Neuronal stem cell (in vitro differentiated cells): Measurements from ENCODE around the gene SUN3.
A peak's percentile ranks its signal among the peaks of the same experiment; 100 is the strongest.

Source experiments
- DNase-seq: peaks from one replicate; pipeline ENCODE4 v3.0.0-alpha.2; 2013; ENCODE audit warnings: low spot score
- H2AFZ ChIP-seq: one replicate; pipeline ENCODE4 v1.6.1; 2013; ENCODE audit warnings: mild to moderate bottlenecking, low read length, inconsistent platforms
- H2AK5ac ChIP-seq: 2 replicates; pipeline ENCODE4 v1.6.1; 2013; ENCODE audit warnings: low read depth, mild to moderate bottlenecking, inconsistent platforms, low read length, moderate library complexity, mixed read lengths
- H2BK120ac ChIP-seq: 2 replicates; pipeline ENCODE4 v1.6.1; 2013; ENCODE audit warnings: low read depth, mild to moderate bottlenecking, inconsistent platforms, low read length, moderate library complexity, mixed read lengths
- H2BK12ac ChIP-seq: one replicate; pipeline ENCODE4 v1.6.1; 2013; ENCODE audit warnings: low read length, inconsistent platforms
- H2BK15ac ChIP-seq: 2 replicates; pipeline ENCODE4 v1.6.1; 2013; ENCODE audit warnings: mild to moderate bottlenecking, low read length, inconsistent platforms, mixed read lengths
- H2BK5ac ChIP-seq: one replicate; pipeline ENCODE4 v1.6.1; 2013; ENCODE audit warnings: inconsistent platforms, mild to moderate bottlenecking, low read length, moderate library complexity
- H3K14ac ChIP-seq: one replicate; pipeline ENCODE4 v1.6.1; 2013; ENCODE audit warnings: low read length, inconsistent platforms
- H3K18ac ChIP-seq: 2 replicates; pipeline ENCODE4 v1.6.1; 2013; ENCODE audit warnings: low read length, inconsistent platforms
- H3K23ac ChIP-seq: 2 replicates; pipeline ENCODE4 v1.6.1; 2013; ENCODE audit warnings: low read depth, mild to moderate bottlenecking, mixed read lengths, low read length, inconsistent platforms; ENCODE audit not compliant: poor library complexity
- H3K27ac ChIP-seq: replicated peaks from 3 replicates; pipeline ENCODE4 v1.5.1; 2013; ENCODE audit warnings: low read length, inconsistent platforms
- H3K27me3 ChIP-seq, 3 experiments: 2 replicates each; pipeline ENCODE4 v1.6.1; 2013; ENCODE audit warnings: low read length in 3 of 3, mild to moderate bottlenecking in 2 of 3, inconsistent platforms in 1 of 3, low read depth in 1 of 3, mixed read lengths in 1 of 3, moderate library complexity in 1 of 3; ENCODE audit not compliant: control insufficient read depth in 3 of 3, insufficient read depth in 3 of 3
- H3K36me3 ChIP-seq, 2 donors: replicated peaks in 1 of 2; 2 replicates each; pipeline ENCODE4 v1.6.1; 2013; ENCODE audit warnings: low read length in 2 of 2; ENCODE audit not compliant: control insufficient read depth in 2 of 2, insufficient read depth in 2 of 2
- H3K4ac ChIP-seq: 2 replicates; pipeline ENCODE4 v1.6.1; 2013; ENCODE audit warnings: inconsistent platforms, mild to moderate bottlenecking, low read length, moderate library complexity
- H3K4me1 ChIP-seq, 2 donors: 1 replicate in 1 of 2; 2 replicates in 1 of 2; pipeline ENCODE4 v1.6.1; 2013; ENCODE audit warnings: low read length in 2 of 2, low read depth in 1 of 2; ENCODE audit not compliant: control insufficient read depth in 2 of 2, insufficient read depth in 1 of 2
- H3K4me2 ChIP-seq: one replicate; pipeline ENCODE4 v1.6.1; 2013; ENCODE audit warnings: mild to moderate bottlenecking, low read length, inconsistent platforms; ENCODE audit not compliant: insufficient read depth, poor library complexity, severe bottlenecking
- H3K4me3 ChIP-seq, 2 donors: 2 replicates each; pipeline ENCODE4 v1.5.1; 2013; ENCODE audit warnings: low read length in 2 of 2, mild to moderate bottlenecking in 2 of 2, inconsistent platforms in 1 of 2, moderate library complexity in 1 of 2
- H3K79me1 ChIP-seq: one replicate; pipeline ENCODE4 v1.6.1; 2013; ENCODE audit warnings: low read depth, mild to moderate bottlenecking, inconsistent platforms, low read length, moderate library complexity
- H3K9ac ChIP-seq: one replicate; pipeline ENCODE4 v1.6.1; 2013; ENCODE audit warnings: mild to moderate bottlenecking, low read depth, low read length, inconsistent platforms; ENCODE audit not compliant: poor library complexity
- H3K9me3 ChIP-seq, 2 donors: replicated peaks in 1 of 2; 2 replicates each; pipeline versions ENCODE3 to v1.6.1; 2013; ENCODE audit warnings: low read length in 2 of 2, mild to moderate bottlenecking in 2 of 2, inconsistent platforms in 1 of 2, low read depth in 1 of 2, mixed read lengths in 1 of 2, moderate library complexity in 1 of 2; ENCODE audit not compliant: control insufficient read depth in 2 of 2, insufficient read depth in 1 of 2
- H4K8ac ChIP-seq: one replicate; pipeline ENCODE4 v1.6.1; 2013; ENCODE audit warnings: low read depth, mild to moderate bottlenecking, inconsistent platforms, low read length, moderate library complexity
- H4K91ac ChIP-seq: one replicate; pipeline ENCODE4 v1.6.1; 2013; ENCODE audit warnings: low read length, low read depth, mild to moderate bottlenecking, inconsistent platforms; ENCODE audit not compliant: poor library complexity
- WGBS, 2 donors: extraction: QIAGEN DNeasy Blood & Tissue Kit; methylation state at CpG; one replicate each; pipeline ENCODE4 v1.1.7; 2013; ENCODE audit warnings: missing lambda C conversion rate in 2 of 2, mixed read lengths in 1 of 2; ENCODE audit not compliant: insufficient read length in 2 of 2, insufficient replicate concordance in 1 of 2; ENCODE audit errors: extremely low coverage in 2 of 2; 5-methylcytosine and 5-hydroxymethylcytosine counted together

The SUN3 gene

GRCh38 chr7:47968847-47969774 is 59.8 kb downstream of the SUN3 start:
- Histone ChIP-seq H4K91ac (no peak overlapping the region), H3K9ac (no peak overlapping the region), H3K79me1 (no peaks in the 10 kb centered on the region), H3K27ac (no peak overlapping the region), H3K27me3 (no peaks in the 10 kb centered on the region), H3K23ac (no peak overlapping the region), H2BK12ac (no peak overlapping the region), H2AFZ (no peak overlapping the region), H2BK5ac (no peak overlapping the region), H2BK15ac (no peak overlapping the region), H3K14ac (no peak overlapping the region), H3K4ac (no peak overlapping the region), H3K4me2 (no peak overlapping the region), H3K4me1 (no peaks in the 10 kb centered on the region), H2BK120ac (no peak overlapping the region), H2AK5ac (no peak overlapping the region), H4K8ac (no peak overlapping the region), H3K18ac (no peak overlapping the region), H3K9me3 (no peaks in the 10 kb centered on the region), H3K36me3 (peaks cover 37 to 85% of the 10 kb centered on the region in 2 donors), H3K4me3 (no peak overlapping the region)
- no CpG with 5 or more reads among the region's 5 CpGs for WGBS, 2 donors
- peak; percentile 69 for DNase-seq

DNA sequence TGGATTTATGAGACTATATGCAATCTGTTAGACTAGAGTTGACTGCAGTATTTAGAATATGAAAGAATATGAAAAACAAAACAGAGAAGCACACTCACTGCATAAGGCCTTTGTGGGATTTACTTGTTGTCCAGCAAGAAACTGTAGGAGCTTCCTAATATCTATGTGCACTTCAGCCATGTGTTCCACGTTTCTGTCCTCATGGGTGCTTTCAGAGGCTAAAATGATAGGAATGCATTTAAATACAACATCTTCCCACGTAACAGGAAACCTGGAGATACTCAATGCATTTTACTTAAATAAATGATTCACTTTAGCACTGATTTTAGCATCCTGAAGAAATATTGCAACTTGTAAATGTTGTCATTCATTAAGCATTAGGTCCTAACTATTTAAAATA is 61.2 kb downstream of the SUN3 start:
- no peak overlapping the region for H2AK5ac ChIP-seq
- no peak overlapping the region for H2BK12ac ChIP-seq
- H3K14ac ChIP-seq = no peak overlapping the region
- no peak overlapping the region for H3K4ac ChIP-seq
- no peak overlapping the region for H3K23ac ChIP-seq
- no peaks in the 10 kb centered on the region for H3K9me3 ChIP-seq
- H3K4me1 ChIP-seq = no peaks in the 10 kb centered on the region
- no peak overlapping the region for H3K18ac ChIP-seq
- no peak overlapping the region for H3K4me3 ChIP-seq
- no peaks in the 10 kb centered on the region for H3K79me1 ChIP-seq
- H3K4me2 ChIP-seq = no peak overlapping the region
- no peaks in the 10 kb centered on the region for H3K27me3 ChIP-seq
- H2AFZ ChIP-seq = no peak overlapping the region
- no peak overlapping the region for H3K27ac ChIP-seq
- H2BK5ac ChIP-seq = no peak overlapping the region
- no peak overlapping the region for H2BK15ac ChIP-seq
- H4K8ac ChIP-seq = no peak overlapping the region
- H3K36me3 ChIP-seq = peaks cover 29 to 85% of the 10 kb centered on the region in 2 donors
- DNase-seq = no peak
- no peak overlapping the region for H3K9ac ChIP-seq
- H4K91ac ChIP-seq = no peak overlapping the region
- no peak overlapping the region for H2BK120ac ChIP-seq
- WGBS, 2 donors = no CpG with 5 or more reads among the region's 2 CpGs

- H3K9me3 ChIP-seq = no peaks in the 10 kb centered on the region
Measured at GRCh38 chr7:47967123-47967522, 61.8 kb downstream of the SUN3 start.

GRCh38 chr7:47965456-47965855 is 63.5 kb downstream of the SUN3 start:
- H3K4ac ChIP-seq = no peak overlapping the region
- no peak overlapping the region for H2AK5ac ChIP-seq
- H2BK12ac ChIP-seq = no peak overlapping the region
- no peak overlapping the region for H3K23ac ChIP-seq
- H3K4me2 ChIP-seq = no peak overlapping the region
- H3K14ac ChIP-seq = no peak overlapping the region
- no CpG with 5 or more reads among the region's 5 CpGs for WGBS, 2 donors
- H3K27ac ChIP-seq = no peak overlapping the region
- H2BK120ac ChIP-seq = no peak overlapping the region
- no peaks in the 10 kb centered on the region for H3K4me1 ChIP-seq
- H2BK5ac ChIP-seq = no peak overlapping the region
- no peak overlapping the region for H3K9ac ChIP-seq
- no peak for DNase-seq
- H3K18ac ChIP-seq = no peak overlapping the region
- H2BK15ac ChIP-seq = no peak overlapping the region
- no peaks in the 10 kb centered on the region for H3K27me3 ChIP-seq
- H3K36me3 ChIP-seq = peaks cover 32 to 88% of the 10 kb centered on the region in 2 donors
- no peaks in the 10 kb centered on the region for H3K79me1 ChIP-seq
- peaks cover 0 to 2% of the 10 kb centered on the region in 2 donors for H3K9me3 ChIP-seq
- no peak overlapping the region for H3K4me3 ChIP-seq
- no peak overlapping the region for H4K8ac ChIP-seq
- H2AFZ ChIP-seq = no peak overlapping the region
- H4K91ac ChIP-seq = no peak overlapping the region

More at GRCh38 chr7:47967123-47967522, 61.8 kb downstream of the SUN3 start:
- Histone ChIP-seq H3K4ac (no peak overlapping the region), H3K27ac (no peak overlapping the region), H3K27me3 (no peaks in the 10 kb centered on the region), H3K4me2 (no peak overlapping the region), H3K79me1 (no peaks in the 10 kb centered on the region), H2BK120ac (no peak overlapping the region), H2BK15ac (no peak overlapping the region), H3K4me1 (no peaks in the 10 kb centered on the region), H3K23ac (no peak overlapping the region), H3K9ac (no peak overlapping the region), H3K14ac (no peak overlapping the region), H3K36me3 (peaks cover 30 to 86% of the 10 kb centered on the region in 2 donors), H2BK5ac (no peak overlapping the region), H3K18ac (no peak overlapping the region), H4K8ac (no peak overlapping the region), H4K91ac (no peak overlapping the region), H2AK5ac (no peak overlapping the region), H2BK12ac (no peak overlapping the region), H3K4me3 (peak overlapping the region in 1 of 2 donors; percentile 36), H2AFZ (no peak overlapping the region)
- WGBS, 2 donors = no CpG with 5 or more reads among the region's 5 CpGs
- DNase-seq = no peak
